GM12878 (cell line): ENCODE data around the gene CNNM2. TPM values are rescaled to one million over a fixed set of nuclear protein-coding genes. Genes with fewer than 3 reads are reported as not detected.

ENCODE experiments used
- BMI1 ChIP-seq: fragments of 450-650 bp; IDR thresholded peaks from 2 replicates; pipeline ENCODE4 v1.6.1; 2016; ENCODE audit warnings: mild to moderate bottlenecking, moderate library complexity, borderline replicate concordance
- CBFB ChIP-seq: IDR thresholded peaks from 2 replicates; pipeline ENCODE4 v1.6.1; 2016; ENCODE audit warnings: antibody characterized with exemption, low read depth
- CREM ChIP-seq: IDR thresholded peaks from 2 replicates; pipeline ENCODE4 v1.6.1; 2014; ENCODE audit warnings: antibody characterized with exemption, low read depth
- EP300 ChIP-seq, 2 experiments: fragments of 150-350 bp in 1 of 2; IDR thresholded peaks; 2 replicates each; pipeline ENCODE4 v1.6.1; 2011 to 2012; ENCODE audit warnings: low read depth in 2 of 2, low read length in 2 of 2, borderline replicate concordance in 1 of 2, improper control_type of control experiment in 1 of 2, inconsistent platforms in 1 of 2; ENCODE audit not compliant: control insufficient read depth in 1 of 2
- HDAC6 ChIP-seq: fragments of 200-600 bp; sonication (generic); IDR thresholded peaks from one replicate; pipeline ENCODE4 v1.8.0; 2017; ENCODE audit warnings: antibody characterized with exemption; ENCODE audit not compliant: unreplicated experiment
- IKZF1 ChIP-seq: fragments of 450-650 bp; conservative IDR thresholded peaks from 2 replicates; pipeline ENCODE4 v1.6.1; 2017; ENCODE audit warnings: antibody characterized with exemption, mild to moderate bottlenecking
- IKZF2 ChIP-seq, 2 experiments: fragments of 450-650 bp; IDR thresholded peaks; 2 replicates each; pipeline ENCODE4 v1.6.1; 2017; ENCODE audit warnings: mild to moderate bottlenecking in 2 of 2, moderate library complexity in 2 of 2
- NFYB ChIP-seq: IDR thresholded peaks from 2 replicates; pipeline ENCODE4 v1.6.1; 2011; ENCODE audit warnings: low read depth, mild to moderate bottlenecking, low read length, improper control_type of control experiment, moderate library complexity; ENCODE audit not compliant: insufficient read depth
- NKRF ChIP-seq: fragments of 450-650 bp; conservative IDR thresholded peaks from 2 replicates; pipeline ENCODE4 v1.6.1; 2017; ENCODE audit warnings: mild to moderate bottlenecking, moderate library complexity
- POLR2A ChIP-seq: IDR thresholded peaks from 2 replicates; pipeline ENCODE4 v1.6.1; 2011; ENCODE audit warnings: low read depth, mild to moderate bottlenecking, low read length
- POU2F2 ChIP-seq: IDR thresholded peaks from 3 replicates; pipeline ENCODE4 v1.6.1; 2011; ENCODE audit warnings: low read depth, mild to moderate bottlenecking, low read length, borderline replicate concordance
- RAD21 ChIP-seq: IDR thresholded peaks from 2 replicates; pipeline ENCODE4 v1.6.1; 2011; ENCODE audit warnings: mild to moderate bottlenecking, low read depth, low read length, moderate library complexity; ENCODE audit not compliant: insufficient read depth
- RB1 ChIP-seq: fragments of 450-650 bp; formaldehyde crosslinking; IDR thresholded peaks from 2 replicates; pipeline ENCODE4 v1.6.1; 2017; ENCODE audit warnings: mild to moderate bottlenecking, borderline replicate concordance
- RBBP5 ChIP-seq: fragments of 200-600 bp; sonication (generic); conservative IDR thresholded peaks from 2 replicates; pipeline ENCODE4 v1.6.1; 2016
- SPI1 ChIP-seq: IDR thresholded peaks from 2 replicates; pipeline ENCODE4 v1.6.1; 2011; ENCODE audit warnings: low read depth, mild to moderate bottlenecking, low read length, moderate library complexity, borderline replicate concordance; ENCODE audit not compliant: insufficient read depth
- STAT3 ChIP-seq: IDR thresholded peaks from 2 replicates; pipeline ENCODE4 v1.6.1; 2011; ENCODE audit warnings: low read depth, low read length, improper control_type of control experiment
- TBL1XR1 ChIP-seq: IDR thresholded peaks from 2 replicates; pipeline ENCODE4 v1.6.1; 2012; ENCODE audit warnings: low read depth, low read length, improper control_type of control experiment
- USF1 ChIP-seq: IDR thresholded peaks from 2 replicates; pipeline ENCODE4 v1.6.1; 2011; ENCODE audit warnings: borderline replicate concordance, low read depth, mild to moderate bottlenecking, moderate library complexity, mixed read lengths, low read length; ENCODE audit not compliant: insufficient read depth; ENCODE audit errors: extremely low read length
- ZNF687 ChIP-seq: fragments of 450-650 bp; IDR thresholded peaks from 2 replicates; pipeline ENCODE4 v1.6.1; 2017; ENCODE audit warnings: mild to moderate bottlenecking, moderate library complexity
- polyA plus RNA-seq, 11 experiments: library from polyadenylated mRNA; depleted of rRNA in 4 of 11; unstranded in 6 of 11; stranded (reverse) in 5 of 11; fragments of >200 nt; fragmentation: Nextera tagmentation in 4 of 11; fragmentation: Illumina TruSeq in 1 of 11; extraction: Ambion mirVana in 4 of 11; extraction: Trizol in 1 of 11; gene quantifications; 1 replicate in 1 of 11; 2 replicates in 10 of 11; pipeline versions ENCODE4 v1.2.1 to v1.2.3, GENCODE V29; 2011 to 2016; ENCODE audit warnings: inconsistent platforms in 2 of 11, missing spikeins in 2 of 11, low read depth in 1 of 11
- total RNA-seq, 4 experiments: library from RNA; depleted of rRNA in 3 of 4; stranded (reverse); fragments of >200 nt in 3 of 4; fragmentation: Illumina TruSeq in 1 of 4; extraction: Trizol in 1 of 4; gene quantifications; 2 replicates each; pipeline versions ENCODE4 v1.2.1 to v1.2.3, GENCODE V29; 2013 to 2021
- TF ChIP-seq, protein P1 (sequence below), 3 experiments: IDR thresholded peaks in 2 of 3; conservative IDR thresholded peaks in 1 of 3; 2 replicates each; pipeline ENCODE4 v1.5.1; 2011; ENCODE audit warnings: low read depth in 3 of 3, low read length in 3 of 3, mild to moderate bottlenecking in 3 of 3, control low read depth in 2 of 3, moderate library complexity in 2 of 3, inconsistent platforms in 1 of 3, mixed read lengths in 1 of 3; ENCODE audit not compliant: control insufficient read depth in 2 of 3, insufficient read depth in 1 of 3; ENCODE audit errors: extremely low read depth in 1 of 3

Gene CNNM2
- total and polyA plus RNA-seq, 10 of the 15 experiments (the other 5 are each of a cell fraction or from before 2014, with no cell fraction given) = 0.18 to 7.3 (median 2.5) TPM

GRCh38 chr10:103111031-103111917 lies 193.2 kb downstream of the CNNM2 start (continued):
- TF ChIP-seq USF1 (no peak), NKRF (no peak), ZNF687 (no peak), CBFB (0 out of 2 replicates have a peak, but pooled peaks have one; percentile 52), POU2F2 (peak; percentile 43; the same call in 1 of the 3 replicates), HDAC6 (no peak), EP300 (IDR thresholded peaks at IDR 0.05; ENCODE audit: borderline replicate concordance in 1 of 2, control insufficient read depth in 1 of 2, low read depth in 2 of 2, low read length in 2 of 2) (peak; percentile 57 to 84; a peak in 3 of 4 replicates), STAT3 (0 out of 2 replicates have a peak, but pooled peaks have one; percentile 31), RBBP5 (no peak), NFYB (no peak), SPI1 (no peak), RB1 (no peak), POLR2A (no peak), CREM (peak; percentile 64), BMI1 (no peak), IKZF1 (peak; percentile 44; the same call in 1 of the 2 replicates), TBL1XR1 (peak; percentile 74), RAD21 (no peak), IKZF2 (IDR thresholded peaks at IDR 0.05) (peak; percentile 75 to 79; a peak in 3 of 4 replicates)
- TF ChIP-seq, protein P1, sequence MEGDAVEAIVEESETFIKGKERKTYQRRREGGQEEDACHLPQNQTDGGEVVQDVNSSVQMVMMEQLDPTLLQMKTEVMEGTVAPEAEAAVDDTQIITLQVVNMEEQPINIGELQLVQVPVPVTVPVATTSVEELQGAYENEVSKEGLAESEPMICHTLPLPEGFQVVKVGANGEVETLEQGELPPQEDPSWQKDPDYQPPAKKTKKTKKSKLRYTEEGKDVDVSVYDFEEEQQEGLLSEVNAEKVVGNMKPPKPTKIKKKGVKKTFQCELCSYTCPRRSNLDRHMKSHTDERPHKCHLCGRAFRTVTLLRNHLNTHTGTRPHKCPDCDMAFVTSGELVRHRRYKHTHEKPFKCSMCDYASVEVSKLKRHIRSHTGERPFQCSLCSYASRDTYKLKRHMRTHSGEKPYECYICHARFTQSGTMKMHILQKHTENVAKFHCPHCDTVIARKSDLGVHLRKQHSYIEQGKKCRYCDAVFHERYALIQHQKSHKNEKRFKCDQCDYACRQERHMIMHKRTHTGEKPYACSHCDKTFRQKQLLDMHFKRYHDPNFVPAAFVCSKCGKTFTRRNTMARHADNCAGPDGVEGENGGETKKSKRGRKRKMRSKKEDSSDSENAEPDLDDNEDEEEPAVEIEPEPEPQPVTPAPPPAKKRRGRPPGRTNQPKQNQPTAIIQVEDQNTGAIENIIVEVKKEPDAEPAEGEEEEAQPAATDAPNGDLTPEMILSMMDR (IDR thresholded peaks at IDR 0.05 in 2 of 3, conservative IDR thresholded peaks at IDR 0.05 in 1 of 3; ENCODE audit: control insufficient read depth in 2 of 3, extremely low read depth in 1 of 3, insufficient read depth in 1 of 3, low read depth in 3 of 3, low read length in 3 of 3) = no peak
